Breast epithelium (tissue), 3 donors: Measurements from ENCODE around the gene MYLK.

Experiments
- CTCF ChIP-seq, 3 donors: fragments of 450-650 bp; IDR thresholded peaks; one replicate each; pipeline ENCODE4 v1.5.1; 2016 to 2017; ENCODE audit warnings: antibody characterized with exemption in 3 of 3, mild to moderate bottlenecking in 3 of 3, moderate library complexity in 3 of 3
- POLR2A ChIP-seq: fragments of 450-650 bp; IDR thresholded peaks from one replicate; pipeline ENCODE4 v1.6.1; 2016; ENCODE audit warnings: antibody characterized with exemption, mild to moderate bottlenecking, moderate library complexity

- no peak for TF ChIP-seq CTCF (IDR thresholded peaks at IDR 0.05)
- TF ChIP-seq POLR2A, result no peak
These were observed 241.2 kb downstream of the MYLK start for GRCh38 chr3:123642957-123643330.
